Stimulated activated CD8-positive, alpha-beta memory T cell treated with anti-CD3 and anti-CD28 coated beads, Interleukin-7, amount 100 ng/mL, for 48 hours (primary cell): ENCODE results near the gene POLH.

Experiments used
- DNase-seq, 2 donors: peaks; one replicate each; pipeline ENCODE4 v3.0.0-alpha.2; 2020; ENCODE audit warnings: low read depth in 1 of 2; ENCODE audit errors: extremely low read depth in 1 of 2

Gene POLH

GRCh38 chr6:43604174-43604573, 28.2 kb downstream of the POLH start:
- no peak for DNase-seq

- no peak for DNase-seq
Observed at GRCh38 chr6:43606019-43606418, 30.0 kb downstream of the POLH start.

- DNase-seq: peak in 1 of 2 donors; percentile 29
Observed at GRCh38 chr6:43608310-43608763, 32.4 kb downstream of the POLH start.

GRCh38 chr6:43608807-43609206, 32.8 kb downstream of the POLH start:
- DNase-seq: no peak

GRCh38 chr6:43609402-43609801, 33.4 kb downstream of the POLH start:
- no peak for DNase-seq

GRCh38 chr6:43610431-43610830, 34.4 kb downstream of the POLH start:
- no peak for DNase-seq

GRCh38 chr6:43613721-43614395, 37.9 kb downstream of the POLH start:
- DNase-seq: no peak

- DNase-seq: no peak
Observed at GRCh38 chr6:43614396-43614730, 38.4 kb downstream of the POLH start.

GRCh38 chr6:43616725-43617472, 40.9 kb downstream of the POLH start:
- no peak for DNase-seq

- no peak for DNase-seq
Observed at GRCh38 chr6:43621078-43621835, 45.3 kb downstream of the POLH start.

GRCh38 chr6:43621836-43622180, 45.8 kb downstream of the POLH start:
- DNase-seq: no peak

GRCh38 chr6:43622541-43622940, 46.6 kb downstream of the POLH start:
- no peak for DNase-seq

GRCh38 chr6:43623880-43624785, 48.1 kb downstream of the POLH start:
- no peak for DNase-seq

- no peak for DNase-seq
Observed at GRCh38 chr6:43624786-43625288, 48.9 kb downstream of the POLH start.

- no peak for DNase-seq
Observed at GRCh38 chr6:43625393-43625992, 49.5 kb downstream of the POLH start.

- no peak for DNase-seq
Observed at GRCh38 chr6:43627008-43627825, 51.2 kb downstream of the POLH start.

- peak; percentile 24 to 40 for DNase-seq
Observed at GRCh38 chr6:43628393-43629103, 52.6 kb downstream of the POLH start.

- peak; percentile 94 to 98 for DNase-seq
Observed at GRCh38 chr6:43629104-43629504, 53.1 kb downstream of the POLH start, which contains the start of gene GTPBP2. TSS of gene GTPBP2 (minus strand) at chr6:43629264. CDS start at chr6:43629162, 102 bp downstream.
